Ishikawa (cell line): ENCODE measurements around the gene GRK5.

Experiments
- CREB1 ChIP-seq: IDR thresholded peaks from 2 replicates; pipeline ENCODE4 v1.6.1; 2012; ENCODE audit warnings: low read depth
- EP300 ChIP-seq: IDR thresholded peaks from 2 replicates; pipeline ENCODE4 v1.6.1; 2012; ENCODE audit warnings: borderline replicate concordance
- MAX ChIP-seq: IDR thresholded peaks from 2 replicates; pipeline ENCODE4 v1.6.1; 2012
- NFIC ChIP-seq: IDR thresholded peaks from 2 replicates; pipeline ENCODE4 v1.6.1; 2012
- RAD21 ChIP-seq: IDR thresholded peaks from 2 replicates; pipeline ENCODE4 v1.6.1; 2012; ENCODE audit warnings: low read depth
- TAF1 ChIP-seq: IDR thresholded peaks from 2 replicates; pipeline ENCODE4 v1.6.1; 2012; ENCODE audit warnings: low read depth, mild to moderate bottlenecking
- TCF12 ChIP-seq: IDR thresholded peaks from 2 replicates; pipeline ENCODE4 v1.6.1; 2012; ENCODE audit warnings: low read depth
- USF1 ChIP-seq: IDR thresholded peaks from 2 replicates; pipeline ENCODE4 v1.6.1; 2012
- YY1 ChIP-seq: IDR thresholded peaks from 2 replicates; pipeline ENCODE4 v1.6.1; 2012; ENCODE audit warnings: low read depth
- ZBTB7A ChIP-seq: IDR thresholded peaks from 2 replicates; pipeline ENCODE4 v1.6.1; 2012; ENCODE audit warnings: low read depth
- TF ChIP-seq, protein P1 (sequence below): IDR thresholded peaks from 2 replicates; pipeline ENCODE4 v1.6.1; 2012; ENCODE audit warnings: low read depth, mild to moderate bottlenecking

- no peak for TF ChIP-seq ZBTB7A
- no peak for TF ChIP-seq TAF1
- no peak for TF ChIP-seq USF1
- no peak for TF ChIP-seq NFIC
- no peak for TF ChIP-seq RAD21
- TF ChIP-seq, protein P1, sequence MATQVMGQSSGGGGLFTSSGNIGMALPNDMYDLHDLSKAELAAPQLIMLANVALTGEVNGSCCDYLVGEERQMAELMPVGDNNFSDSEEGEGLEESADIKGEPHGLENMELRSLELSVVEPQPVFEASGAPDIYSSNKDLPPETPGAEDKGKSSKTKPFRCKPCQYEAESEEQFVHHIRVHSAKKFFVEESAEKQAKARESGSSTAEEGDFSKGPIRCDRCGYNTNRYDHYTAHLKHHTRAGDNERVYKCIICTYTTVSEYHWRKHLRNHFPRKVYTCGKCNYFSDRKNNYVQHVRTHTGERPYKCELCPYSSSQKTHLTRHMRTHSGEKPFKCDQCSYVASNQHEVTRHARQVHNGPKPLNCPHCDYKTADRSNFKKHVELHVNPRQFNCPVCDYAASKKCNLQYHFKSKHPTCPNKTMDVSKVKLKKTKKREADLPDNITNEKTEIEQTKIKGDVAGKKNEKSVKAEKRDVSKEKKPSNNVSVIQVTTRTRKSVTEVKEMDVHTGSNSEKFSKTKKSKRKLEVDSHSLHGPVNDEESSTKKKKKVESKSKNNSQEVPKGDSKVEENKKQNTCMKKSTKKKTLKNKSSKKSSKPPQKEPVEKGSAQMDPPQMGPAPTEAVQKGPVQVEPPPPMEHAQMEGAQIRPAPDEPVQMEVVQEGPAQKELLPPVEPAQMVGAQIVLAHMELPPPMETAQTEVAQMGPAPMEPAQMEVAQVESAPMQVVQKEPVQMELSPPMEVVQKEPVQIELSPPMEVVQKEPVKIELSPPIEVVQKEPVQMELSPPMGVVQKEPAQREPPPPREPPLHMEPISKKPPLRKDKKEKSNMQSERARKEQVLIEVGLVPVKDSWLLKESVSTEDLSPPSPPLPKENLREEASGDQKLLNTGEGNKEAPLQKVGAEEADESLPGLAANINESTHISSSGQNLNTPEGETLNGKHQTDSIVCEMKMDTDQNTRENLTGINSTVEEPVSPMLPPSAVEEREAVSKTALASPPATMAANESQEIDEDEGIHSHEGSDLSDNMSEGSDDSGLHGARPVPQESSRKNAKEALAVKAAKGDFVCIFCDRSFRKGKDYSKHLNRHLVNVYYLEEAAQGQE, result no peak
- TF ChIP-seq YY1, result no peak
- TF ChIP-seq EP300, result no peak
- TF ChIP-seq MAX, result no peak
- no peak for TF ChIP-seq TCF12
- no peak for TF ChIP-seq CREB1
Measured at GRCh38 chr10:119431034-119431772, 223.8 kb downstream of the GRK5 start.
